Gastroesophageal sphincter (tissue), 3 donors: ENCODE data around the gene RNF145.

Source experiments
- CTCF ChIP-seq, 4 experiments: fragments of 200-600 bp in 2 of 4; fragments of 450-650 bp in 2 of 4; sonication (generic) in 1 of 4; IDR thresholded peaks; one replicate each; pipeline ENCODE4 v1.5.1; 2017 to 2019; ENCODE audit warnings: antibody characterized with exemption in 4 of 4, mild to moderate bottlenecking in 2 of 4, moderate library complexity in 2 of 4
- EP300 ChIP-seq: sonication (generic); formaldehyde crosslinking; IDR thresholded peaks from one replicate; pipeline ENCODE4 v1.6.1; 2017; ENCODE audit warnings: antibody characterized with exemption, mild to moderate bottlenecking
- POLR2A ChIP-seq, 2 donors: fragments of 450-650 bp; IDR thresholded peaks; one replicate each; pipeline ENCODE4 v1.6.1; 2017; ENCODE audit warnings: antibody characterized with exemption in 2 of 2, mild to moderate bottlenecking in 2 of 2, moderate library complexity in 1 of 2
- POLR2AphosphoS5 ChIP-seq: sonication (generic); formaldehyde crosslinking; IDR thresholded peaks from one replicate; pipeline ENCODE4 v1.6.1; 2017; ENCODE audit warnings: antibody characterized with exemption

GRCh38 chr5:159206368-159206767 is 3.0 kb downstream of the RNF145 start:
- no peak for TF ChIP-seq POLR2A (IDR thresholded peaks at IDR 0.05)
- TF ChIP-seq POLR2AphosphoS5: no peak
- TF ChIP-seq CTCF (IDR thresholded peaks at IDR 0.05): no peak
- TF ChIP-seq EP300: no peak
